HEK293T (cell line): ENCODE data around the gene ZNF133.

Source experiments
- ARNT ChIP-seq: fragments of 450-650 bp; IDR thresholded peaks from 2 replicates; pipeline ENCODE4 v1.6.1; 2017; ENCODE audit warnings: mild to moderate bottlenecking
- BHLHE40 ChIP-seq: fragments of 450-650 bp; IDR thresholded peaks from 2 replicates; pipeline ENCODE4 v1.6.1; 2016; ENCODE audit warnings: mild to moderate bottlenecking, moderate library complexity, borderline replicate concordance
- ELF4 ChIP-seq: fragments of 450-650 bp; IDR thresholded peaks from 2 replicates; pipeline ENCODE4 v1.6.1; 2017; ENCODE audit warnings: antibody characterized with exemption
- FOXA1 ChIP-seq: fragments of 450-650 bp; IDR thresholded peaks from 2 replicates; pipeline ENCODE4 v1.6.1; 2016; ENCODE audit warnings: mild to moderate bottlenecking
- FOXK2 ChIP-seq: fragments of 450-650 bp; IDR thresholded peaks from 2 replicates; pipeline ENCODE4 v1.6.1; 2016; ENCODE audit warnings: mild to moderate bottlenecking
- FOXM1 ChIP-seq: fragments of 450-650 bp; IDR thresholded peaks from 2 replicates; pipeline ENCODE4 v1.6.1; 2017; ENCODE audit warnings: mild to moderate bottlenecking, borderline replicate concordance
- HDGF ChIP-seq: fragments of 450-650 bp; IDR thresholded peaks from 2 replicates; pipeline ENCODE4 v1.6.1; 2017; ENCODE audit warnings: antibody characterized with exemption, borderline replicate concordance
- L3MBTL2 ChIP-seq: fragments of 450-650 bp; conservative IDR thresholded peaks from 2 replicates; pipeline ENCODE4 v1.6.1; 2016; ENCODE audit warnings: mild to moderate bottlenecking
- NFRKB ChIP-seq: fragments of 450-650 bp; IDR thresholded peaks from 2 replicates; pipeline ENCODE4 v1.6.1; 2016; ENCODE audit warnings: mild to moderate bottlenecking, moderate library complexity
- SP1 ChIP-seq: fragments of 450-650 bp; IDR thresholded peaks from 2 replicates; pipeline ENCODE4 v1.6.1; 2017
- SUZ12 ChIP-seq: fragments of 450-650 bp; IDR thresholded peaks from 2 replicates; pipeline ENCODE4 v1.6.1; 2016; ENCODE audit warnings: mild to moderate bottlenecking
- TARDBP ChIP-seq: fragments of 450-650 bp; IDR thresholded peaks from 2 replicates; pipeline ENCODE4 v1.6.1; 2016
- ZNF384 ChIP-seq: fragments of 450-650 bp; IDR thresholded peaks from 2 replicates; pipeline ENCODE4 v1.6.1; 2016
- TF ChIP-seq, protein P1 (sequence below): fragments of 450-650 bp; IDR thresholded peaks from 2 replicates; pipeline ENCODE4 v1.6.1; 2016

DNA sequence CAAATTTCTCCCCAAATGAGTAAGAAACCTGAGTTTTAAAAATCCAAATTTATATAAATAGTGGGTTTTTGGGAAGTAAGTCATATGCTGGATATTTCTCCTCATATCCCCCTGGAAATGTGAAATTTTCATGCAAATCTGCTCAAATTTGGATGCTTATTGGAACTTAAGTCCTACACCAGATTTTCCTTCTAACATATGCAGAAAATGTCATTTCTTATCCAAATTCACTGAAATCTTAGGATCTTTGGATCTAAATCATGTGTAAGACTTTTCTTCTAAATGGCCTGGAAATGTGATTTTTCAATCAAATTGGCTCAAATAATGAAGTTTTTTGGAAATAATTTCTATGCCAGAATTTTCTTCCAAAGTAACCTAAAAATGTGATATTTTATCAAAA, 33.0 kb downstream of the ZNF133 start:
- TF ChIP-seq BHLHE40 (no peak), SUZ12 (no peak), FOXA1 (no peak), FOXK2 (no peak), TARDBP (no peak), ELF4 (no peak), L3MBTL2 (no peak), SP1 (no peak), HDGF (no peak), FOXM1 (no peak), ARNT (no peak), NFRKB (no peak), ZNF384 (no peak)
- TF ChIP-seq, protein P1, sequence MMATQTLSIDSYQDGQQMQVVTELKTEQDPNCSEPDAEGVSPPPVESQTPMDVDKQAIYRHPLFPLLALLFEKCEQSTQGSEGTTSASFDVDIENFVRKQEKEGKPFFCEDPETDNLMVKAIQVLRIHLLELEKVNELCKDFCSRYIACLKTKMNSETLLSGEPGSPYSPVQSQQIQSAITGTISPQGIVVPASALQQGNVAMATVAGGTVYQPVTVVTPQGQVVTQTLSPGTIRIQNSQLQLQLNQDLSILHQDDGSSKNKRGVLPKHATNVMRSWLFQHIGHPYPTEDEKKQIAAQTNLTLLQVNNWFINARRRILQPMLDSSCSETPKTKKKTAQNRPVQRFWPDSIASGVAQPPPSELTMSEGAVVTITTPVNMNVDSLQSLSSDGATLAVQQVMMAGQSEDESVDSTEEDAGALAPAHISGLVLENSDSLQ, result no peak
